Right lung (tissue), 5 donors: Measurements from ENCODE around the gene NOS3. TPM values are rescaled to one million over a fixed set of nuclear protein-coding genes. Genes with fewer than 3 reads are reported as not detected.
"Not testable (repeated sequence)": the region's sequence is repeated elsewhere in the genome, so short reads cannot be mapped to it uniquely, and the experiment has no call there.

ENCODE experiments used
- DNase-seq, 2 donors: peaks; one replicate each; pipeline ENCODE4 v3.0.0-alpha.2; 2013
- polyA plus RNA-seq, 5 donors: library from polyadenylated mRNA; unstranded; fragments of 120-200 nt; gene quantifications; one replicate each; pipeline versions ENCODE4 v1.2.1 to v1.2.3, GENCODE V29; 2013; ENCODE audit warnings: inconsistent platforms in 1 of 5, low replicate concordance in 1 of 5; ENCODE audit not compliant: insufficient read length in 5 of 5, insufficient read depth in 1 of 5

The NOS3 gene
- polyA plus RNA-seq, 5 donors, result 5.4 to 11.8 (median 7.5) TPM

DNA sequence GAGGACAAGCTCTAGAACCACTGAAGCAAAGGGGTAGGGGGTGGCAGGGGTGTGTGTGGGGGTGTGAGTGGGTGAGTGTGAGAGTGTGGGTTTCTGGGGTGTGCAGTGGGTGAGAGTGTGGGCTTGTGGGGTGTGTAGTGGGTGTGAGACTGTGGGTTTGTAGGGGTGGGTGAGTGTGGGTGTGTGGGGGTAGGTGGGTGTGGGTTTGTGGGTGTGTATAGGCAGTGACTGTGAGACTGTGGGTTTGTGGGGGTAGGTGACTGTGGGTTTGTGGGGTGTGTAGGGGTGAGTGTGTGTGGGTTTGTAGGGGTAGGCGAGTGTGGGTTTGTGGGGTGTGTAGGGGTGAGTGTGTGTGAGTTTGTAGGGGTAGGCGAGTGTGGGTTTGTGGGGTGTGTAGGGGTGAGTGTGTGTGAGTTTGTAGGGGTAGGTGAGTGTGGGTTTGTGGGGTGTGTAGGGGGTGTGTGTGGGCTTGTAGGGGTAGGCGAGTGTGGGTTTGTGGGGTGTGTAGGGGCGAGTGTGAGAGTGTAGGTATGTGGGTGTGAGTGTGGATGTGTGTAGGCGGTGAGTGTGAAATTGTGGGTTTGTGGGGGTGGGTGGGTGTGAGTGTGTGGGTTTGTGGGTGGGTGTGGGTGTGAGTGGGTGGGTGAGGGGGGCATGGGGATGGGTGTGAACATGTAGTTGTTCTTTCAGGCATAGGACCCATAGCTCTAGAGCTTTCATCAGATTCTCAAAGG lies 8.8 kb downstream of the NOS3 start:
- no peak for DNase-seq

DNA sequence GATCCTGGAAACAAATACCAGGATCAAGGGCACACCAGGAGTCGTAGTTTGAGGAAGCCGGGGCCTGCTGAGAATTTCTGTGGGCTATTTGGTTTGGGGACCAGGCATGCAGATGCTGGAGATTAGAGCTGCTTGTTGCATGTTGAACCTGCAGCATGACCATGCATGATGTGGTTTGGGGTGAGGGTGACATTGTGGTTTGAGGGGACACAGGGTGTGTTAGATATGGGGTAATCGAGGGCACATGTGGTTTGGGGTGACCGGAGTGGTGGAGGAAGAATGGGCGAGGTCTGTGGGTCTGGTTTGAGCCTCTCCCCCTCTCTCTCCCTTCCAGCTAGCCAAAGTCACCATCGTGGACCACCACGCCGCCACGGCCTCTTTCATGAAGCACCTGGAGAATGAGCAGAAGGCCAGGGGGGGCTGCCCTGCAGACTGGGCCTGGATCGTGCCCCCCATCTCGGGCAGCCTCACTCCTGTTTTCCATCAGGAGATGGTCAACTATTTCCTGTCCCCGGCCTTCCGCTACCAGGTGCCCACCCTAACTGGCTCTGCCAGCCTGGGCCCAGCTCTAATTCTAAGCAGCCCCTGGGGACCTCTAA lies 10.2 kb downstream of the NOS3 start:
- DNase-seq, result no peak

GRCh38 chr7:151001546-151001945 lies 10.7 kb downstream of the NOS3 start:
- DNase-seq, result no peak

GRCh38 chr7:151003572-151003971 lies 12.8 kb downstream of the NOS3 start:
- DNase-seq, result no peak

DNA sequence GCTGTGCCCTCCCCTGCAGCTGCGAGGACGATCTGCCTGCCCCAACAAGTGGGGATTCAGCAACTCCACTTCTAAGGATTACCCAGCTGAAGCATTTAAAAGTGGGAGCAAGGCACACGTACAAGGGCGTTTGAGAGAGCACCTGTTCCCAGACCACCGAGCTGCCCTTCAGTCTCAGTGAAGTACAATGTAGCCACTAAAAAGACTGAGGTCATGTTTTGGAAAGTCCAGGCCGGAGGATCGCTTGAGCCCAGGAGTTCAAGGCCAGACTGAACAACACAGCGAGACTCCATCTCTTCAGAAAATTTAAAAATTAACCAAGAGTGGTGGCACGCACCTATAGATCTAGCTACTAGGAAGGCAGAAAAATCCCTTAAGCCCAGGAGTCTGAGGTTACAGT lies 14.7 kb downstream of the NOS3 start:
- DNase-seq, result no peak

DNA sequence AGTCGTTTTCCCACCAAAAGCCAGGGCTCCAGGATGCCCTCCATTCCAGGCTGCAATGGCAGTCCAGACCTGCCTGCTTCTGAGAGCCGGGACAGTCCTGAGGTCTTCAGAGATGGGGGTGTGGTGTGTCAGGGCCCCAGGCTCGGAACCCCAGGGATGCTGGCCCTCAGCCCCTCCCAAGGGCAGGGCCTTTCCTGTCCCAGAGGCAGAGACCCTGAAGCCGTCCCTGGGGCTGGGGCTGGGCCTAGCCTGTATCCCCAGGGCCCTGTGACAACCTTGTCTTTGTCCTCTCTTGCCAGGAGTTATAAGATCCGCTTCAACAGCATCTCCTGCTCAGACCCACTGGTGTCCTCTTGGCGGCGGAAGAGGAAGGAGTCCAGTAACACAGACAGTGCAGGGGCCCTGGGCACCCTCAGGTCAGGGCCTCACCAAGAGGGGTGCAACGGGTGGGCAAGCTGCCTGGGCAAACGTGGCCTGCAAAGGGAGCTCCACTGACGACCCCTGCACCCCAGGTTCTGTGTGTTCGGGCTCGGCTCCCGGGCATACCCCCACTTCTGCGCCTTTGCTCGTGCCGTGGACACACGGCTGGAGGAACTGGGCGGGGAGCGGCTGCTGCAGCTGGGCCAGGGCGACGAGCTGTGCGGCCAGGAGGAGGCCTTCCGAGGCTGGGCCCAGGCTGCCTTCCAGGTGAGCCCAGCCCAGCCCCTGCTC lies 15.9 kb downstream of the NOS3 start:
- DNase-seq, result no peak

- DNase-seq, result no peak
These were observed 16.7 kb downstream of the NOS3 start for GRCh38 chr7:151007469-151007898.

- no peak for DNase-seq
These were observed 17.3 kb downstream of the NOS3 start for GRCh38 chr7:151008143-151008510.

GRCh38 chr7:151008511-151009323 lies 17.9 kb downstream of the NOS3 start:
- DNase-seq, result no peak

- DNase-seq, result no peak
These were observed 18.7 kb downstream of the NOS3 start for GRCh38 chr7:151009327-151010036.

DNA sequence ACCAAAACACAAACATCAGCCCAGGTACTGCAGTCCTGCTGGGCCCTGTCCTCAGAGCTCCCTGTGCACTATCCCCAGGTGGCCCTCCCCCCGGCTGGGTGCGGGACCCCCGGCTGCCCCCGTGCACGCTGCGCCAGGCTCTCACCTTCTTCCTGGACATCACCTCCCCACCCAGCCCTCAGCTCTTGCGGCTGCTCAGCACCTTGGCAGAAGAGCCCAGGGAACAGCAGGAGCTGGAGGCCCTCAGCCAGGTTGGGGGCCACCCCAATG lies 19.2 kb downstream of the NOS3 start:
- no peak for DNase-seq

GRCh38 chr7:151010307-151011096 lies 19.7 kb downstream of the NOS3 start:
- no peak for DNase-seq

- no peak for DNase-seq
These were observed 20.2 kb downstream of the NOS3 start for GRCh38 chr7:151011097-151011409.

DNA sequence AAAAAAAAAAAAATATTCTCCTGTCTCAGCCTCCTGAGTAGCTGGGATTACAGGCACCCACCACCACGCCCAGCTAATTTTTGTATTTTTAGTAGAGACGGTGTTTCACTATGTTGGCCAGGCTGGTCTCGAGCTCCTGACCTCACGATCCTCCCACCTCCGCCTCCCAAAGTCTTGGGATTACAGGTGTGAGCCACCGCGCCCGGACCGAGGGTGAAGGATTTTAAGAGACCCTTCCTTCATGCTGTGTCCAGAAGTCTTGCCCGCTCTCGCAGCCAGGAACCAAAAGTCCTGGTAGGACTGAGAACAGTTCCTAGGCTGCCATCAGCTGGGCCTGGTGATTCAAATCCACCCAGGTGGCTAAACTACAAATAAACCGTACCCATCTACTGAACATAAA lies 20.8 kb downstream of the NOS3 start:
- DNase-seq, result not testable (repeated sequence)

- DNase-seq, result no peak
These were observed 21.3 kb downstream of the NOS3 start for GRCh38 chr7:151012031-151012692.

- DNase-seq, result no peak
These were observed 22.1 kb downstream of the NOS3 start for GRCh38 chr7:151012911-151013347.

GRCh38 chr7:151013356-151013732 lies 22.5 kb downstream of the NOS3 start:
- no peak for DNase-seq

- DNase-seq, result peak in 1 of 2 donors; percentile 60
These were observed 23.1 kb downstream of the NOS3 start for GRCh38 chr7:151013733-151014497.

GRCh38 chr7:151014950-151015349 lies 24.1 kb downstream of the NOS3 start:
- no peak for DNase-seq

- DNase-seq, result no peak
These were observed 25.1 kb downstream of the NOS3 start for GRCh38 chr7:151015967-151016366.
